ENCODE results near the gene FAM200B.

Gene FAM200B

DNA sequence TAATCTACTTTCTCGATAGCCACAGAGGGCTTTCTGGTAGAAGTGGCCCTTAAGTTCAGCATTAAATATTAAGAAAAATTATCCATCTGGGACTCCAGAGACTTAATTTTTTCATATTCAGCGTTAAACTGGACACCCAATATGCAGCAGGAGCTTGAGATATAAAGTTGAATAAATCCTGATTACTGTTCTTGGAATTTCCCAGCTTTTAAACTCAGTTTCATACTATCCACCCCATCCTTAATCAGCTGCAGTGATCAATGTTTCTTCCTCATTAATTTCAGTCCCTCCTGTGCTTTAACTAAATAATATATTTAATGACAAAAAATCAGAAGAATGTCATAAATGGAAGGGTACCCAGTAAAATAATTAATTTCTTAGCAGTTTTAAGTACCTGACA lies 22.8 kb upstream of the FAM200B start:
- Mint-ChIP-seq H3K4me1 (peaks cover 17% of the 10 kb centered on the region), H3K36me3 (ENCODE audit: low read depth) (no peaks in the 10 kb centered on the region), H3K4me3 (no peak overlapping the region), H3K27me3 (ENCODE audit: low read depth) (no peaks in the 10 kb centered on the region), H3K27ac (no peak overlapping the region), H3K9me3 (no peaks in the 10 kb centered on the region)
- TF ChIP-seq, protein P1, sequence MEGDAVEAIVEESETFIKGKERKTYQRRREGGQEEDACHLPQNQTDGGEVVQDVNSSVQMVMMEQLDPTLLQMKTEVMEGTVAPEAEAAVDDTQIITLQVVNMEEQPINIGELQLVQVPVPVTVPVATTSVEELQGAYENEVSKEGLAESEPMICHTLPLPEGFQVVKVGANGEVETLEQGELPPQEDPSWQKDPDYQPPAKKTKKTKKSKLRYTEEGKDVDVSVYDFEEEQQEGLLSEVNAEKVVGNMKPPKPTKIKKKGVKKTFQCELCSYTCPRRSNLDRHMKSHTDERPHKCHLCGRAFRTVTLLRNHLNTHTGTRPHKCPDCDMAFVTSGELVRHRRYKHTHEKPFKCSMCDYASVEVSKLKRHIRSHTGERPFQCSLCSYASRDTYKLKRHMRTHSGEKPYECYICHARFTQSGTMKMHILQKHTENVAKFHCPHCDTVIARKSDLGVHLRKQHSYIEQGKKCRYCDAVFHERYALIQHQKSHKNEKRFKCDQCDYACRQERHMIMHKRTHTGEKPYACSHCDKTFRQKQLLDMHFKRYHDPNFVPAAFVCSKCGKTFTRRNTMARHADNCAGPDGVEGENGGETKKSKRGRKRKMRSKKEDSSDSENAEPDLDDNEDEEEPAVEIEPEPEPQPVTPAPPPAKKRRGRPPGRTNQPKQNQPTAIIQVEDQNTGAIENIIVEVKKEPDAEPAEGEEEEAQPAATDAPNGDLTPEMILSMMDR (IDR thresholded peaks at IDR 0.05; ENCODE audit: unreplicated experiment in 3 of 3), result no peak

DNA sequence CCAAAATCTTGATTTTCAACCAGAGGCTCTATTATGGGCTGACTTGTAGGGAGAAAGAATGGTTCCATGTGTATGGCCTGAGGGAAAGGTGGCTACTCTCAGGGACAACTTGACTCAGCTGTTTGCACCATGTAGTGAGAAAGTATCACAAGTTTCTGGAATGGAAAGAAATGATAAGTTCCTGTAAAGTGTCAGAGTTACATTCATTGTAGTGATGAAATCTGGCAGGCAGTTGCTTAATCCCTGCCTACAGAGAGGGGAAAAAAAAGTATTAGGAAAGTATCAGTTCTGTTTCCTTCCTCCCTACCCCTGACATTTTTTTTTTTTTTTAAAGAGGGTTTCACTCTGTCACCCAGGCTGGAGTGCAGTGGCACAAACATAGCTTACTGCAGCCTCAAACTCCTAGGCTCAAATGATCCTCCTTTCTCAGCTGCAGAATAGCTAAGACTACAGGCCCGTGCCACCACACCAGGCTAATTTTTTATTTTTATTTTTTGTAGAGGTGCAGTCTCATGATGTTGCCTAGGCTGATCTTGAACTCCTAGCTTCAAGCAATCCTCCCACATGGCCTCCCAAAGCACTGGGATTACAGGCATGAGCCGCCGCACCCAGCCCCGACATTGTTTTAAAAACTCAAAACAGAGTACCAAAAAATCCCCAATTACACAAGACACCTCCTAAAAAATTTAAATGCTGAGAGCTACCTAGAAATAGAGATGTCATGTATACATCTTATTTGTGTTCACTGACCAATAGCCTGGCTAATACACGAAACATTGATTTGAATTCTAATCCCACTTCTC lies 21.7 kb upstream of the FAM200B start:
- Mint-ChIP-seq H3K9me3 (no peaks in the 10 kb centered on the region), H3K27ac (no peak overlapping the region), H3K4me1 (peaks cover 10% of the 10 kb centered on the region), H3K27me3 (ENCODE audit: low read depth) (no peaks in the 10 kb centered on the region), H3K36me3 (ENCODE audit: low read depth) (no peaks in the 10 kb centered on the region), H3K4me3 (no peak overlapping the region)
- TF ChIP-seq, protein P1 (IDR thresholded peaks at IDR 0.05; ENCODE audit: unreplicated experiment in 3 of 3), result no peak

DNA sequence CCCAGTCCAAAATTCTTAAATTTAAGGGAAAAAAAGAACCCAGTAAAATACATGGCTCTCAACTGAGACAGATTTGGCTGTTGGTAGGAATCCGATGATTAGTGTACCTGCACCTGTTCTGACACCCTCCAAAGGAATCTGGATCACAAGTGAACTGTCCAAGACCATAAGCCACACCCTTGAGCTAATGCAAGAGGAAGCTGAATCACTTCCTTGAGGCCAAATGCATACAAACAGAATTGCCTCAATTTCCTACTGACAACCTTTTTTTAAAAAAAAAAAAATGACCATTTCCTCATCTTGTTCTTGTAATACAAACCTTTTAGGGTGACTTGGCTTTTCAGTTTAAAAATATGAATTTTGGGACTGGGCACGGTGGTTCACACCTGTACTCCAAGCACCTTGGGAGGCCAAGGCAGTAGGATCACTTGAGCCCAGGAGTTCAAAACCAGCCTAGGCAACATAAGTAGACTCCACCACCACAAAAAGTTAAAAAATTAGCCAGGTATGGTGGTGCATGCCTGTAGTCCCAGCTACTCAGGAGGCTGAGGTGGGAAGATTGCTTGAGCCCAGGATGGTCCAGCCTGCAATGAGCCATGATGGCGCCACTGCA lies 15.8 kb upstream of the FAM200B start:
- no peaks in the 10 kb centered on the region for H3K27me3 Mint-ChIP-seq (ENCODE audit: low read depth)
- H3K4me3 Mint-ChIP-seq, result no peak overlapping the region
- peaks cover 10% of the 10 kb centered on the region for H3K36me3 Mint-ChIP-seq (ENCODE audit: low read depth)
- no peaks in the 10 kb centered on the region for H3K4me1 Mint-ChIP-seq
- TF ChIP-seq, protein P1 (IDR thresholded peaks at IDR 0.05; ENCODE audit: unreplicated experiment in 3 of 3), result no peak
- no peaks in the 10 kb centered on the region for H3K9me3 Mint-ChIP-seq
- H3K27ac Mint-ChIP-seq, result no peak overlapping the region

DNA sequence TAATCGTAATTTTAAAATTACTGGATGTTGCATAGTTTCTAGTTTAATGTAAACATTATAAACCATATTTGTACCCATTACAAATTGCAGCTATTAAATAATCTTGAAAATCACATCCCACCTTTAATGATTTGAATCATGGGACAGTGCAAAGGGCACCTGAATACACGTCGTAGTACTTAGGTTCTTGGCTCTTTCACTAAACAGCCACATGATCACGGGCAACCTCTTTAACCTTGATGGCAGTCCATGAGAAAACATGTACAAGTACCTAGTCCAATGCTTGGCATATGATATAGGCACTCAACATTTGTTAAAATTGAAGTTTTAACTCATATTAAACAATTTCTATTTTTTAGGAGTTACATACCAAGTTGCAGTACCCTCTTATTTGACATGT lies 14.6 kb upstream of the FAM200B start:
- no peaks in the 10 kb centered on the region for H3K4me1 Mint-ChIP-seq
- TF ChIP-seq, protein P1 (IDR thresholded peaks at IDR 0.05; ENCODE audit: unreplicated experiment in 3 of 3), result no peak
- H3K36me3 Mint-ChIP-seq (ENCODE audit: low read depth), result peaks cover 17% of the 10 kb centered on the region
- H3K27me3 Mint-ChIP-seq (ENCODE audit: low read depth), result no peaks in the 10 kb centered on the region
- H3K27ac Mint-ChIP-seq, result no peak overlapping the region
- no peaks in the 10 kb centered on the region for H3K9me3 Mint-ChIP-seq
- no peak overlapping the region for H3K4me3 Mint-ChIP-seq

DNA sequence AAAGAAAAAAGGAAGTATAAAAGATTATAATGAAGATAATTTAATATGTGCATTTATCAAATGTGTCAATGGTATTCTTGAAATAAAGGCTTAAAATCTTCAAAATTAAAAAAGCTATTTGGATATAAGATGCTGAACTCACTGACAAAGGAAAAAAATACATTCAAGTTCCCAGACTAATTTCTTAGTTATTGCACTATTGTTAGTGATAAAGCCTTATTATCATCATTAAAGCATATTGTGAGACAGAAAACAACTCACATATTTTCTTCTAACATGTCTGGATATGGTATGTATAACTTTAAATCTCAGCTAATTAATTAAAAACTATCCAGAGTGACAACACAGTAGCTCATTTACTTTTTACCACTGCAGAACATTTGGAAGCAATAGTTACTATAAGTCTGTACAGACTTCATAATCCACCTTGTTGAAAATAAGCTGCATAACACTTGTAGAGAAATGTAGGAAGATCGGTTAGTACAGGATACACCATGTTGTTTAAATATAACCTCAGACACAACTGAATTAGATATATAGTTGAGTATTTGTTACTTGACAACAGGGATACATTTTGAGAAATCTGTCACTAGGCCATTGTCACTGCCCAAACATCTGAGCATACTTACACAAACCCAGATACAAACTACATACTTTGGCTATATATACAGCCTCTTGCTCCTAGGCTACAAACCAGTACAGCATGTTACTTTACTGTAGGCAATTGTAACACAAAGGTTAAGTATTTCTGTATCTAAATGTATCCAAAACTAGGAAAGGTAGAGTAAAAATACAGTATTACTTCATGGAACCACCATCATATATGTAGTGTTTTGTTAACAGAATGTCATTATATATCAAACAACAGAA lies 12.8 kb upstream of the FAM200B start:
- Mint-ChIP-seq H3K4me3 (no peak overlapping the region), H3K27ac (no peak overlapping the region), H3K27me3 (ENCODE audit: low read depth) (no peaks in the 10 kb centered on the region), H3K4me1 (no peaks in the 10 kb centered on the region), H3K36me3 (ENCODE audit: low read depth) (peaks cover 17% of the 10 kb centered on the region), H3K9me3 (no peaks in the 10 kb centered on the region)
- TF ChIP-seq, protein P1 (IDR thresholded peaks at IDR 0.05; ENCODE audit: unreplicated experiment in 3 of 3), result no peak
